Esophagus muscularis mucosa (tissue), 3 donors: ENCODE results near the gene TRPT1.

Experiments
- CTCF ChIP-seq, 3 experiments: fragments of 200-600 bp in 2 of 3; fragments of 450-650 bp in 1 of 3; sonication (generic) in 2 of 3; IDR thresholded peaks; one replicate each; pipeline ENCODE4 v1.5.1; 2017 to 2019; ENCODE audit warnings: antibody characterized with exemption in 3 of 3, mild to moderate bottlenecking in 2 of 3, moderate library complexity in 1 of 3
- POLR2AphosphoS5 ChIP-seq, 2 donors: sonication (generic); formaldehyde crosslinking; IDR thresholded peaks; one replicate each; pipeline ENCODE4 v1.6.1; 2017; ENCODE audit warnings: antibody characterized with exemption in 2 of 2

GRCh38 chr11:64198511-64198910 lies 27.5 kb downstream of the TRPT1 start:
- TF ChIP-seq POLR2AphosphoS5 (IDR thresholded peaks at IDR 0.05) (no peak), CTCF (IDR thresholded peaks at IDR 0.05) (no peak)
